GM23338 (cell line): ENCODE data around the gene GNG10. TPM values are rescaled to one million over a fixed set of nuclear protein-coding genes. Genes with fewer than 3 reads are reported as not detected.

Experiments used
- ATAC-seq: fragments of 200-7000 bp; cut with Tn5 transposase; 3 replicates; pipeline ENCODE4 v1.9.1; 2020
- DNase-seq: peaks from one replicate; pipeline ENCODE4 v3.0.0-alpha.2; 2015; ENCODE audit warnings: low spot score
- H2AFZ ChIP-seq: fragments of 200-600 bp; sonication (generic); 2 replicates; pipeline ENCODE4 v1.8.0; 2016; ENCODE audit warnings: antibody characterized with exemption, mild to moderate bottlenecking, moderate library complexity
- H3F3A ChIP-seq: fragments of 200-600 bp; sonication (generic); replicated peaks from 2 replicates; pipeline ENCODE4 v1.8.0; 2017; ENCODE audit warnings: antibody characterized with exemption, mixed run types, low read depth
- H3K27ac ChIP-seq: fragments of 200-600 bp; sonication (generic); 2 replicates; pipeline ENCODE4 v1.6.1; 2016; ENCODE audit warnings: low read depth
- H3K27me3 ChIP-seq: fragments of 200-600 bp; sonication (generic); 2 replicates; pipeline ENCODE4 v1.8.0; 2016; ENCODE audit warnings: mild to moderate bottlenecking, mixed run types, moderate library complexity; ENCODE audit not compliant: insufficient read depth
- H3K36me3 ChIP-seq: fragments of 200-600 bp; sonication (generic); 2 replicates; pipeline ENCODE4 v1.8.0; 2016; ENCODE audit warnings: mild to moderate bottlenecking; ENCODE audit not compliant: insufficient read depth
- H3K4me1 ChIP-seq: fragments of 200-600 bp; sonication (generic); 2 replicates; pipeline ENCODE4 v1.8.0; 2016; ENCODE audit warnings: mild to moderate bottlenecking, moderate library complexity; ENCODE audit not compliant: insufficient read depth
- H3K4me2 ChIP-seq: fragments of 200-600 bp; sonication (generic); 2 replicates; pipeline ENCODE4 v1.7.1; 2017; ENCODE audit warnings: mixed run types
- H3K4me3 ChIP-seq: fragments of 200-600 bp; sonication (generic); 2 replicates; pipeline ENCODE4 v1.6.1; 2016; ENCODE audit warnings: mixed run types
- H3K79me2 ChIP-seq: fragments of 200-600 bp; sonication (generic); replicated peaks from 2 replicates; pipeline ENCODE4 v1.8.0; 2017; ENCODE audit warnings: mild to moderate bottlenecking; ENCODE audit not compliant: insufficient read depth
- H3K9me2 ChIP-seq: fragments of 200-600 bp; sonication (generic); 2 replicates; pipeline ENCODE4 v1.8.0; 2017; ENCODE audit not compliant: insufficient read depth
- H4K20me1 ChIP-seq: fragments of 200-600 bp; sonication (generic); replicated peaks from 2 replicates; pipeline ENCODE4 v1.8.0; 2017; ENCODE audit warnings: mild to moderate bottlenecking; ENCODE audit not compliant: insufficient read depth
- H3K27ac Mint-ChIP-seq: 2 replicates; pipeline ENCODE4 v1.8.0; 2020; ENCODE audit warnings: inconsistent platforms, mild to moderate bottlenecking, moderate library complexity, mixed read lengths
- H3K27me3 Mint-ChIP-seq: 3 replicates; pipeline ENCODE4 v1.8.0; 2022; ENCODE audit warnings: low read depth, mild to moderate bottlenecking, moderate library complexity, mixed read lengths, inconsistent platforms; ENCODE audit not compliant: insufficient read depth, poor library complexity
- H3K36me3 Mint-ChIP-seq: 3 replicates; pipeline ENCODE4 v1.8.0; 2021; ENCODE audit warnings: low read depth, mild to moderate bottlenecking, inconsistent platforms, moderate library complexity, mixed read lengths
- H3K4me1 Mint-ChIP-seq: 3 replicates; pipeline ENCODE4 v1.8.0; 2020; ENCODE audit warnings: mild to moderate bottlenecking, inconsistent platforms, mixed read lengths
- H3K4me3 Mint-ChIP-seq: 3 replicates; pipeline ENCODE4 v1.8.0; 2021; ENCODE audit warnings: moderate library complexity, mild to moderate bottlenecking, inconsistent platforms, mixed read lengths
- H3K9me3 Mint-ChIP-seq: 3 replicates; pipeline ENCODE4 v1.8.0; 2020; ENCODE audit warnings: moderate library complexity, mild to moderate bottlenecking, inconsistent platforms, mixed read lengths
- CREB1 ChIP-seq: fragments of 250-450 bp; sonication (Bioruptor Pico); IDR thresholded peaks from 2 replicates; pipeline ENCODE4 v1.5.0; 2020; ENCODE audit warnings: low read depth, mild to moderate bottlenecking, moderate library complexity
- CTCF ChIP-seq, 2 experiments: fragments of 200-600 bp in 1 of 2; sonication (generic) in 1 of 2; conservative IDR thresholded peaks; 2 replicates each; pipeline versions ENCODE4 v1.5.1 to v1.6.1; 2016 to 2017; ENCODE audit warnings: antibody characterized with exemption in 2 of 2, low read depth in 2 of 2, mild to moderate bottlenecking in 2 of 2, moderate library complexity in 1 of 2
- ETS1 ChIP-seq: IDR thresholded peaks from 2 replicates; pipeline ENCODE4 v1.6.1; 2016; ENCODE audit warnings: antibody characterized with exemption
- EZH2 ChIP-seq: fragments of 200-600 bp; sonication (generic); IDR thresholded peaks from one replicate; pipeline ENCODE4 v1.8.0; 2017; ENCODE audit warnings: antibody characterized with exemption, mild to moderate bottlenecking, low read depth; ENCODE audit not compliant: unreplicated experiment
- EZH2phosphoT487 ChIP-seq: fragments of 200-600 bp; sonication (generic); IDR thresholded peaks from one replicate; pipeline ENCODE4 v1.8.1; 2018; ENCODE audit warnings: antibody characterized with exemption; ENCODE audit not compliant: unreplicated experiment
- JUNB ChIP-seq: IDR thresholded peaks from one replicate; pipeline ENCODE4 v1.6.1; 2016; ENCODE audit warnings: antibody characterized with exemption; ENCODE audit not compliant: unreplicated experiment
- NANOG ChIP-seq: IDR thresholded peaks from 2 replicates; pipeline ENCODE4 v1.6.1; 2016; ENCODE audit warnings: antibody characterized with exemption, borderline replicate concordance
- POLR2AphosphoS5 ChIP-seq: IDR thresholded peaks from 2 replicates; pipeline ENCODE4 v1.6.1; 2016; ENCODE audit warnings: antibody characterized with exemption, low read depth
- REST ChIP-seq: IDR thresholded peaks from one replicate; pipeline ENCODE4 v1.6.1; 2018; ENCODE audit warnings: antibody characterized with exemption; ENCODE audit not compliant: unreplicated experiment
- STAT1 ChIP-seq: IDR thresholded peaks from one replicate; pipeline ENCODE4 v1.6.1; 2016; ENCODE audit warnings: antibody characterized with exemption; ENCODE audit not compliant: unreplicated experiment
- ZNF114 ChIP-seq: fragments of 250-450 bp; sonication (Bioruptor Pico); IDR thresholded peaks from 2 replicates; pipeline ENCODE4 v1.5.0; 2020; ENCODE audit warnings: mild to moderate bottlenecking, moderate library complexity
- ZNF331 ChIP-seq: fragments of 250-450 bp; sonication (Bioruptor Pico); IDR thresholded peaks from 2 replicates; pipeline ENCODE4 v1.5.0; 2020; ENCODE audit warnings: low read depth, mild to moderate bottlenecking, moderate library complexity
- ZNF462 ChIP-seq: fragments of 250-450 bp; sonication (Bioruptor Pico); IDR thresholded peaks from 2 replicates; pipeline ENCODE4 v1.5.0; 2020; ENCODE audit warnings: mild to moderate bottlenecking, moderate library complexity
- polyA plus RNA-seq: library from polyadenylated mRNA; unstranded; fragments of >200 nt; fragmentation: Nextera tagmentation; extraction: Ambion mirVana; gene quantifications from 2 replicates; pipeline ENCODE4 v1.2.1, GENCODE V29; 2016
- total RNA-seq: library from RNA; depleted of rRNA; stranded (reverse); fragments of >200 nt; shearing (Covaris generic); gene quantifications from 2 replicates; pipeline ENCODE4 v1.2.3, GENCODE V29; 2014

Gene GNG10
- total and polyA plus RNA-seq, 2 experiments from 2014 or later = 49.9 to 61.2 TPM

- no peaks in the 10 kb centered on the region; the same call in 1 of the 2 replicates for H3K9me2 ChIP-seq
- no peak overlapping the region for H2AFZ ChIP-seq
- no peaks in the 10 kb centered on the region for H3K4me1 ChIP-seq
- H3K27me3 Mint-ChIP-seq = peaks cover 7% of the 10 kb centered on the region
- H3K27ac Mint-ChIP-seq = no peak overlapping the region
- no peaks in the 10 kb centered on the region; the same call in 1 of the 3 replicates for H3K4me1 Mint-ChIP-seq
- no peak for ATAC-seq
- no peaks in the 10 kb centered on the region for H3F3A ChIP-seq
- H3K79me2 ChIP-seq = no peaks in the 10 kb centered on the region
- peaks cover 3% of the 10 kb centered on the region; the same call in 2 of the 3 replicates for H3K36me3 Mint-ChIP-seq
- no peak overlapping the region for H3K4me3 Mint-ChIP-seq
- no peaks in the 10 kb centered on the region for H4K20me1 ChIP-seq
- peaks cover 3% of the 10 kb centered on the region; the same call in 2 of the 3 replicates for H3K9me3 Mint-ChIP-seq
- TF ChIP-seq ZNF114 (CRISPR knock-in tag) = no peak
- TF ChIP-seq ZNF462 (CRISPR knock-in tag) = no peak
- TF ChIP-seq NANOG = no peak
- TF ChIP-seq EZH2 = no peak
- no peak for TF ChIP-seq CREB1 (CRISPR knock-in tag)
- TF ChIP-seq STAT1 = no peak
- no peak for TF ChIP-seq ETS1
- TF ChIP-seq POLR2AphosphoS5 = no peak
- no peak for TF ChIP-seq ZNF331 (CRISPR knock-in tag)
- no peak for TF ChIP-seq CTCF (conservative IDR thresholded peaks at IDR 0.05; ENCODE audit: low read depth in 2 of 2)
- no peak for TF ChIP-seq EZH2phosphoT487
- TF ChIP-seq REST = no peak
- TF ChIP-seq JUNB = no peak
- no peaks in the 10 kb centered on the region for H3K27me3 ChIP-seq
- no peak for DNase-seq
- H3K36me3 ChIP-seq = no peaks in the 10 kb centered on the region
- H3K4me3 ChIP-seq = no peak overlapping the region
- no peak overlapping the region for H3K4me2 ChIP-seq
- no peak overlapping the region for H3K27ac ChIP-seq
Measured at GRCh38 chr9:111674319-111674718, 12.9 kb downstream of the GNG10 start.
